Neuronal stem cell (in vitro differentiated cells): ENCODE results near the gene IFFO2.

Experiments used
- DNase-seq: peaks from one replicate; pipeline ENCODE4 v3.0.0-alpha.2; 2013; ENCODE audit warnings: low spot score
- H2AFZ ChIP-seq: one replicate; pipeline ENCODE4 v1.6.1; 2013; ENCODE audit warnings: mild to moderate bottlenecking, low read length, inconsistent platforms
- H2AK5ac ChIP-seq: 2 replicates; pipeline ENCODE4 v1.6.1; 2013; ENCODE audit warnings: low read depth, mild to moderate bottlenecking, inconsistent platforms, low read length, moderate library complexity, mixed read lengths
- H2BK120ac ChIP-seq: 2 replicates; pipeline ENCODE4 v1.6.1; 2013; ENCODE audit warnings: low read depth, mild to moderate bottlenecking, inconsistent platforms, low read length, moderate library complexity, mixed read lengths
- H2BK12ac ChIP-seq: one replicate; pipeline ENCODE4 v1.6.1; 2013; ENCODE audit warnings: low read length, inconsistent platforms
- H2BK15ac ChIP-seq: 2 replicates; pipeline ENCODE4 v1.6.1; 2013; ENCODE audit warnings: mild to moderate bottlenecking, low read length, inconsistent platforms, mixed read lengths
- H2BK5ac ChIP-seq: one replicate; pipeline ENCODE4 v1.6.1; 2013; ENCODE audit warnings: inconsistent platforms, mild to moderate bottlenecking, low read length, moderate library complexity
- H3K14ac ChIP-seq: one replicate; pipeline ENCODE4 v1.6.1; 2013; ENCODE audit warnings: low read length, inconsistent platforms
- H3K18ac ChIP-seq: 2 replicates; pipeline ENCODE4 v1.6.1; 2013; ENCODE audit warnings: low read length, inconsistent platforms
- H3K23ac ChIP-seq: 2 replicates; pipeline ENCODE4 v1.6.1; 2013; ENCODE audit warnings: low read depth, mild to moderate bottlenecking, mixed read lengths, low read length, inconsistent platforms; ENCODE audit not compliant: poor library complexity
- H3K27ac ChIP-seq: replicated peaks from 3 replicates; pipeline ENCODE4 v1.5.1; 2013; ENCODE audit warnings: low read length, inconsistent platforms
- H3K27me3 ChIP-seq, 3 experiments: 2 replicates each; pipeline ENCODE4 v1.6.1; 2013; ENCODE audit warnings: low read length in 3 of 3, mild to moderate bottlenecking in 2 of 3, inconsistent platforms in 1 of 3, low read depth in 1 of 3, mixed read lengths in 1 of 3, moderate library complexity in 1 of 3; ENCODE audit not compliant: control insufficient read depth in 3 of 3, insufficient read depth in 3 of 3
- H3K36me3 ChIP-seq, 2 donors: replicated peaks in 1 of 2; 2 replicates each; pipeline ENCODE4 v1.6.1; 2013; ENCODE audit warnings: low read length in 2 of 2; ENCODE audit not compliant: control insufficient read depth in 2 of 2, insufficient read depth in 2 of 2
- H3K4ac ChIP-seq: 2 replicates; pipeline ENCODE4 v1.6.1; 2013; ENCODE audit warnings: inconsistent platforms, mild to moderate bottlenecking, low read length, moderate library complexity
- H3K4me1 ChIP-seq, 2 donors: 1 replicate in 1 of 2; 2 replicates in 1 of 2; pipeline ENCODE4 v1.6.1; 2013; ENCODE audit warnings: low read length in 2 of 2, low read depth in 1 of 2; ENCODE audit not compliant: control insufficient read depth in 2 of 2, insufficient read depth in 1 of 2
- H3K4me2 ChIP-seq: one replicate; pipeline ENCODE4 v1.6.1; 2013; ENCODE audit warnings: mild to moderate bottlenecking, low read length, inconsistent platforms; ENCODE audit not compliant: insufficient read depth, poor library complexity, severe bottlenecking
- H3K4me3 ChIP-seq, 2 donors: 2 replicates each; pipeline ENCODE4 v1.5.1; 2013; ENCODE audit warnings: low read length in 2 of 2, mild to moderate bottlenecking in 2 of 2, inconsistent platforms in 1 of 2, moderate library complexity in 1 of 2
- H3K79me1 ChIP-seq: one replicate; pipeline ENCODE4 v1.6.1; 2013; ENCODE audit warnings: low read depth, mild to moderate bottlenecking, inconsistent platforms, low read length, moderate library complexity
- H3K9ac ChIP-seq: one replicate; pipeline ENCODE4 v1.6.1; 2013; ENCODE audit warnings: mild to moderate bottlenecking, low read depth, low read length, inconsistent platforms; ENCODE audit not compliant: poor library complexity
- H3K9me3 ChIP-seq, 2 donors: replicated peaks in 1 of 2; 2 replicates each; pipeline versions ENCODE3 to v1.6.1; 2013; ENCODE audit warnings: low read length in 2 of 2, mild to moderate bottlenecking in 2 of 2, inconsistent platforms in 1 of 2, low read depth in 1 of 2, mixed read lengths in 1 of 2, moderate library complexity in 1 of 2; ENCODE audit not compliant: control insufficient read depth in 2 of 2, insufficient read depth in 1 of 2
- H4K8ac ChIP-seq: one replicate; pipeline ENCODE4 v1.6.1; 2013; ENCODE audit warnings: low read depth, mild to moderate bottlenecking, inconsistent platforms, low read length, moderate library complexity
- H4K91ac ChIP-seq: one replicate; pipeline ENCODE4 v1.6.1; 2013; ENCODE audit warnings: low read length, low read depth, mild to moderate bottlenecking, inconsistent platforms; ENCODE audit not compliant: poor library complexity
- WGBS, 2 donors: extraction: QIAGEN DNeasy Blood & Tissue Kit; methylation state at CpG; one replicate each; pipeline ENCODE4 v1.1.7; 2013; ENCODE audit warnings: missing lambda C conversion rate in 2 of 2, mixed read lengths in 1 of 2; ENCODE audit not compliant: insufficient read length in 2 of 2, insufficient replicate concordance in 1 of 2; ENCODE audit errors: extremely low coverage in 2 of 2; 5-methylcytosine and 5-hydroxymethylcytosine counted together

The IFFO2 gene

GRCh38 chr1:18959591-18959990 is 3.1 kb upstream of the IFFO2 start:
- no peak overlapping the region for H3K23ac ChIP-seq
- no peak overlapping the region for H4K91ac ChIP-seq
- no CpG with 5 or more reads among the region's 4 CpGs for WGBS, 2 donors
- peaks cover 7 to 11% of the 10 kb centered on the region in 2 donors for H3K4me1 ChIP-seq
- H3K36me3 ChIP-seq: no peaks in the 10 kb centered on the region
- no peak overlapping the region for H3K27ac ChIP-seq
- no peak overlapping the region for H2BK5ac ChIP-seq
- no peak for DNase-seq
- H3K4me3 ChIP-seq: no peak overlapping the region
- H3K79me1 ChIP-seq: peaks cover 3% of the 10 kb centered on the region
- no peak overlapping the region for H2AFZ ChIP-seq
- peaks cover 0 to 1% of the 10 kb centered on the region in 2 donors for H3K9me3 ChIP-seq
- no peak overlapping the region for H3K9ac ChIP-seq
- no peak overlapping the region for H3K14ac ChIP-seq
- no peak overlapping the region for H2BK15ac ChIP-seq
- no peak overlapping the region for H3K18ac ChIP-seq
- no peak overlapping the region for H2AK5ac ChIP-seq
- H2BK120ac ChIP-seq: no peak overlapping the region
- no peak overlapping the region for H3K4ac ChIP-seq
- no peak overlapping the region for H4K8ac ChIP-seq
- no peak overlapping the region for H2BK12ac ChIP-seq
- H3K27me3 ChIP-seq: peaks cover 7 to 21% (median 11%) of the 10 kb centered on the region in 3 experiments
- no peak overlapping the region for H3K4me2 ChIP-seq

- Histone ChIP-seq H2BK120ac (no peak overlapping the region), H2AK5ac (peak overlapping the region; percentile 47), H3K18ac (peak overlapping the region; percentile 100), H3K27ac (no peak overlapping the region), H4K91ac (no peak overlapping the region), H3K4me2 (peak overlapping the region; percentile 100), H3K9ac (no peak overlapping the region), H4K8ac (no peak overlapping the region), H3K23ac (no peak overlapping the region), H2BK15ac (peak overlapping the region; percentile 93), H3K14ac (peak overlapping the region; percentile 97), H3K4me3 (peak overlapping the region; percentile 68 to 84), H2BK12ac (no peak overlapping the region), H3K9me3 (peaks cover 0 to 1% of the 10 kb centered on the region in 2 donors), H3K4me1 (peaks cover 9 to 15% of the 10 kb centered on the region in 2 donors), H3K4ac (no peak overlapping the region), H2AFZ (peak overlapping the region; percentile 99), H3K27me3 (peaks cover 7 to 28% (median 11%) of the 10 kb centered on the region in 3 experiments), H3K79me1 (peaks cover 6% of the 10 kb centered on the region), H3K36me3 (no peaks in the 10 kb centered on the region), H2BK5ac (peak overlapping the region; percentile 68)
- no peak for DNase-seq
- no CpG with 5 or more reads among the region's 17 CpGs for WGBS, 2 donors
Measured at GRCh38 chr1:18957532-18958300, 1.2 kb upstream of the IFFO2 start.

GRCh38 chr1:18957136-18957521 is 653 bp upstream of the IFFO2 start:
- Histone ChIP-seq H3K23ac (peak overlapping the region; percentile 87), H2AFZ (peak overlapping the region; percentile 99), H3K14ac (peak overlapping the region; percentile 97), H3K79me1 (peaks cover 6% of the 10 kb centered on the region), H2BK12ac (peak overlapping the region; percentile 92), H2AK5ac (peak overlapping the region; percentile 47), H3K27ac (peak overlapping the region; percentile 50), H2BK120ac (no peak overlapping the region), H3K4me3 (peak overlapping the region; percentile 68 to 84), H4K91ac (peak overlapping the region; percentile 75), H3K4me1 (peaks cover 9 to 15% of the 10 kb centered on the region in 2 donors), H3K9ac (peak overlapping the region; percentile 93), H3K18ac (peak overlapping the region; percentile 100), H3K27me3 (peaks cover 7 to 28% (median 11%) of the 10 kb centered on the region in 3 experiments), H3K36me3 (no peaks in the 10 kb centered on the region), H3K4me2 (peak overlapping the region; percentile 100), H2BK5ac (peak overlapping the region; percentile 68), H3K9me3 (peaks cover 0 to 1% of the 10 kb centered on the region in 2 donors), H4K8ac (peak overlapping the region; percentile 73), H2BK15ac (peak overlapping the region; percentile 93), H3K4ac (no peak overlapping the region)
- WGBS, 2 donors: no CpG with 5 or more reads among the region's 27 CpGs
- DNase-seq: no peak

- Histone ChIP-seq H2BK15ac (no peak overlapping the region), H2BK12ac (peak overlapping the region; percentile 82), H3K9me3 (peaks cover 0 to 1% of the 10 kb centered on the region in 2 donors), H3K27me3 (peaks cover 7 to 28% (median 11%) of the 10 kb centered on the region in 3 experiments), H2BK120ac (no peak overlapping the region), H2BK5ac (no peak overlapping the region), H3K9ac (peak overlapping the region; percentile 93), H4K91ac (no peak overlapping the region), H2AK5ac (peak overlapping the region; percentile 30), H2AFZ (peak overlapping the region; percentile 83), H4K8ac (no peak overlapping the region), H3K4me2 (peak overlapping the region; percentile 92), H3K23ac (peak overlapping the region; percentile 60), H3K4me3 (peak overlapping the region; percentile 68 to 82), H3K4ac (no peak overlapping the region), H3K18ac (peak overlapping the region; percentile 94), H3K14ac (peak overlapping the region; percentile 90), H3K36me3 (no peaks in the 10 kb centered on the region), H3K27ac (no peak overlapping the region), H3K4me1 (peaks cover 15 to 23% of the 10 kb centered on the region in 2 donors), H3K79me1 (peaks cover 6% of the 10 kb centered on the region)
- DNase-seq: no peak
- WGBS, 2 donors: no CpG with 5 or more reads among the region's 90 CpGs
Measured at GRCh38 chr1:18955441-18956192, 859 bp downstream of the IFFO2 start.
